GM21825 (cell line): ENCODE data around the gene CUL4B.
"Not testable (repeated sequence)": the region's sequence is repeated elsewhere in the genome, so short reads cannot be mapped to it uniquely, and the experiment has no call there.

ENCODE experiments used
- ATAC-seq: cut with Tn5 transposase; IDR thresholded peaks from one replicate; pipeline ENCODE4 v1.9.1; 2021; ENCODE audit warnings: mild to moderate bottlenecking, moderate library complexity; ENCODE audit not compliant: unreplicated experiment

The CUL4B gene

GRCh38 chrX:120534413-120535205, 26.2 kb downstream of the CUL4B start:
- no peak for ATAC-seq

- no peak for ATAC-seq
These were observed 37.9 kb downstream of the CUL4B start for GRCh38 chrX:120522820-120523219.

GRCh38 chrX:120517936-120518335, 42.8 kb downstream of the CUL4B start:
- ATAC-seq: no peak

- no peak for ATAC-seq
These were observed 46.5 kb downstream of the CUL4B start for GRCh38 chrX:120514236-120514635.

- no peak for ATAC-seq
These were observed 48.1 kb downstream of the CUL4B start for GRCh38 chrX:120512627-120513026.

- no peak for ATAC-seq
These were observed 48.5 kb downstream of the CUL4B start for GRCh38 chrX:120512222-120512621.

GRCh38 chrX:120504569-120504968, 56.2 kb downstream of the CUL4B start:
- no peak for ATAC-seq

- no peak for ATAC-seq
These were observed 61.3 kb downstream of the CUL4B start for GRCh38 chrX:120499301-120500072.

GRCh38 chrX:120490119-120490518, 70.6 kb downstream of the CUL4B start:
- not testable (repeated sequence) for ATAC-seq

- ATAC-seq: no peak
These were observed 74.0 kb downstream of the CUL4B start for GRCh38 chrX:120486786-120487185.

GRCh38 chrX:120485638-120486520, 74.9 kb downstream of the CUL4B start:
- peak; percentile 72 for ATAC-seq

- ATAC-seq: no peak
These were observed 75.5 kb downstream of the CUL4B start for GRCh38 chrX:120485315-120485637.

- ATAC-seq: no peak
These were observed 83.3 kb downstream of the CUL4B start for GRCh38 chrX:120477453-120477852.

- ATAC-seq: no peak
These were observed 84.0 kb downstream of the CUL4B start for GRCh38 chrX:120476714-120477113.

- ATAC-seq: not testable (repeated sequence)
These were observed 85.3 kb downstream of the CUL4B start for GRCh38 chrX:120475447-120475846.
